ENCODE measurements around the gene LNPK. TPM values are rescaled to one million over a fixed set of nuclear protein-coding genes. Genes with fewer than 3 reads are reported as not detected.
"Not testable (repeated sequence)": the region's sequence is repeated elsewhere in the genome, so short reads cannot be mapped to it uniquely, and the experiment has no call there.

The LNPK gene
- total RNA-seq, 1 experiment from 2014 or later: 58.7 TPM

DNA sequence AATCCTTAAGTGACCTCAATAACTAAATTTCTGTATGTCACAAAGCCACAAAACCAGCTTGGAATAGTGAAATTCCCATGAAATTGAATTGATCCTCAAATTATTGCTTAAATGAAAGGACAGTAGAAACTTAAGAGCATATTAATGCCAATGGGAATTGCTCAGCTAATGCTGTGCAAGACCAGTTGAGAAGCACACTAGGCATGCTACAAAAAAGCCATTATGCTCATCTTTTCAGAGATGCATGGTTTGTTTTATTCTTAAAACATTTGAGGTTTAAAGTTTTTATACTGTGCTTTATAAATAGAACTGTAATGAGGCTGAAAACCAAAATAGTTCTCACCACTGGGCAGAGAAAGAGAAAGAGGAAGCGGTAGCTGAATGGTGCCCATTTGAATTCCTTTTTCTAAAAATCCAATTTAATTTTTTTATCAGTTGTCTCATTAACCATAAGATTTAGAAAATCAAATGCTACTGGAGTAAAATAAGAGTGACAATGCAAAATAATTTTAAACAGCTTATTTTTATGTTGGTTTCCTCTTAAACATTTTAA, 98.6 kb downstream of the LNPK start:
- no peak for DNase-seq (ENCODE audit: low spot score)

DNA sequence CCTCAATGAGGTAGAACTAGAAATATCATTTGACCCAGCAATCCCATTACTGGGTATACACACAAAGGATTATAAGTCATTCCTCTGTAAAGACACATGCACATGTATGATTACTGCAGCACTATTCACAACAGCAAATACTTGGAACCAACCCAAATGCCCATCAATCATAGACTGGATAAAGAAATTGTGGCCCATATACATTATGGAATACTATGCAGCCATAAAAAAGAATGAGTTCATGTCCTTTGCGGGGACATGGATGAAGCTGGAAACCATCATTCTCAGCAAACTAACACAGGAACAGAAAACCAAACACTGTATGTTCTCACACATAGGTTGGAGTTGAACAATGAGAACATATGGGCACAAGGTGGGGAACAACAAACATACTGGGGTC, 106.1 kb downstream of the LNPK start:
- not testable (repeated sequence) for DNase-seq (ENCODE audit: low spot score)

DNA sequence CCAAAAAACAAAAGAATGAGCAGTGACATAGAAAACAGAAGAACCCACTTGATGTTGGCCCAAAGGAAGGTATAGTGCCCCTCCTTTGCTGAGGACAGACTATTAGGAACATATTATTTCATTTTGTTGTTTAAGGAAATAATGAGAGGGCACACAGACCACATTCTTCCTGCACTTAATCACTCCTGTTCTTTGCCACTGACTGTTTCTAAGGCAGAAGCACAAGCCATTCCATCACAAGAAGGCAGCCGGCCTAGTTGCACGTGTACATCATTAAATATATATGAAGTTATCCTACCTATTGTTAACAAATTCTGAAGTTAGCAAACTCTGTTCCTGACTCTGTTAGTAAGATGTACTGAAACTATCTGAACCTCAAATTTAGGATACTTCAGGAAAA, 110.0 kb downstream of the LNPK start:
- no peak for DNase-seq (ENCODE audit: low spot score)

DNA sequence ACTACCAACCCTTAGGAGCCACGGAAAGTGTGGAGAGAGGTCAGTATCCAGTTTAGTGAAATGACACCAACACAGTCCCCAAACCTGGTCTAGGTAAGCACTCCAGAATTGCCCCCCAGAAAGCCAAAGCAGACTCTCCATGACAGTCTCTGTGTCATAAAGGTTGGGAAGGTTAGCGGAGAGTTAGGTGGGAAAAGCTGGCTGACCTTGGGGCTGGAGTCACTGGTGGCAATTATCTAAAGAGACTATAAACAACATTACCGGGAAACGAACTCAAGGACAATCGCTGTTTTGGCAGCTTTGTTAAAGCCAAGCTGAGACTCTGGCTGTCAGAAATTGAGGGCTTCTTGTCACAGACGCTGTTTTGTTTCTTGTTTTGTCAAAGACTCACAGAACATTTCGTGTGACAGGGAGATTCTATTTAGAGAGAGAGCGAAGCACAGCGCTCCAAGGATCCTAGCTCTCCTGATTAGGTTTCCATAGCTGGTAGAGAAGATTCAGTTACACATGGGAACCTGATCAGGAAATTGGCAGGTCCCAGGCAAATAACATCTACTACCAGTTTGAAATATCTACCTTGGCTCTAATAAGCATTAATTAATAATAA, 111.3 kb downstream of the LNPK start:
- no peak for DNase-seq (ENCODE audit: low spot score)

DNA sequence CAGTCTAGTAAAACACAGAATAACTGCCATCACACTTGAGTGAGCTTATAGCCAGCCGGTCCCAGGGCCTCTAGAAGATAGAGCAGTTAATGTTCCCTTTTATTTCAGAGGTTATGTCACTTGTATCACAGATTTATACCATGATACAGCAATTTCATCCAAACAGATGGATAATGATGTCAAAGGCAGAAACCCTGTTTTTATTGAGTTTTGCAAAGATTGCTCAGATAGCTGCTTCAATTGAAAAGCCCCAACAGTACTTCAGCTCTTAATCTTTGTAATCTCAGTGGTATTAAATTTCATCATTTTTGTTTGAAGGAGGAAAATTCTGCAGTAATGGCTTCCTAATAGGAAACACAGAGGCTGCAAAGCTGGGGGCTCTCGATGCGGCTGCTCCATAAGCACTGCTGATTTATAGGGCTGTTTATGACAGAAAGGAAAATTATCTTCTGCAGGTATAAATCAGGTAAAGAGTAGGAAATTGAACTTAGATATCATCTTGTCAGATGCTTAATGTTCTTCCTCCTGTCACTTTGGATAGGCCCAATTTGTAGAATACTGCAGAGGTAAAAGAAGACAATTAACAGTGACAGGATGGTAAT, 112.3 kb downstream of the LNPK start:
- no peak for DNase-seq (ENCODE audit: low spot score)

DNA sequence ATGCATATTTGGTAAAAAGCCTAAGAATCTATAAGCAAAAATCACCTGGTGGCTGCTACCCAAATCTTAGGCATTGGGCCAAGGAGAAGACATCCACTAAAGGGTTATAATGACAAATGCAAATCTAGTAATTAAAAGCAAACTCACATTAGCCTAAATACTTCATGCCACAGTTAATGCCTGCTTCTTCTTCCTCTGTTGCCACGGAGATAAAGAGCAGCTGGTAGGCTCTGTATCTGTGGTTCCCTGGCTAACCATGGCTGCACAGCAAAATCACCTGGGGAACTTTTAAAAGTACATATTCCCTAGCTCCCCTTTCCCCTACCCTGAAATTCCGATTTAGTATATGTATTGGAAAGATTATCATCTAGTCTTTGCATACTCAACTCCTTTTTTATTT, 114.3 kb downstream of the LNPK start:
- no peak for DNase-seq (ENCODE audit: low spot score)

DNA sequence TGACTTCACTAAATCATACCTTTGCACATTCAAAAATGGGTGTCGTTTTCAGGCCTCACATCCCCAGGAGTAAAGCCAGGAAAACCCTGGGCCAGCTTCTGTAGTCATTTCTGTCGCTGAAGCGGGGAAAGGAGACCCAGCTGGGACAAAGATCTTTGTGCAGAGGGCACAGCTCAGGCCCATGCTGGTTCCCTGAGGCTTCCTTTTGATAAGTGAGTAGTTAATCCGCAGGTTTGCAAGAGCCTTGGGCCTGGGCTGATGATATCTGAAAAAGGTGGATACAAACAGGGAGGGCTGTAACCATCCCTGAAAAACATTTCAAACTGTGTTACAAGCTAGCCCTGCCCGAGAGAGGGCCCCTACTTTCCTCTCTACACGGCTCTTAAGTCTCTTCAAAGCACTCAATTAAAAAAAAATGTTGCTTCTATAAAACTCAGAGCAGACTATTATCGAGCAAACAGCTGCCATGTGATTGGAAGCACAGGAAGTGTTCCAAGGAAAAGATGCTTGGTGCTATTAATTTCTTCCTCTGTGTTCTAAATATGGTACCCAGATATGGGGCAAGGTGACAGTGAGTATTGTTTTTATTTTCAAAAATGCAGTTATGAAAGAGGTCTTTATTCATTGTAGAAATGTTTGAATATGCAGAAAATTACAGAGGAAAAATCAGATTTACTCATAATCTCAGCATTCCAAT, 117.2 kb downstream of the LNPK start:
- DNase-seq (ENCODE audit: low spot score): no peak

DNA sequence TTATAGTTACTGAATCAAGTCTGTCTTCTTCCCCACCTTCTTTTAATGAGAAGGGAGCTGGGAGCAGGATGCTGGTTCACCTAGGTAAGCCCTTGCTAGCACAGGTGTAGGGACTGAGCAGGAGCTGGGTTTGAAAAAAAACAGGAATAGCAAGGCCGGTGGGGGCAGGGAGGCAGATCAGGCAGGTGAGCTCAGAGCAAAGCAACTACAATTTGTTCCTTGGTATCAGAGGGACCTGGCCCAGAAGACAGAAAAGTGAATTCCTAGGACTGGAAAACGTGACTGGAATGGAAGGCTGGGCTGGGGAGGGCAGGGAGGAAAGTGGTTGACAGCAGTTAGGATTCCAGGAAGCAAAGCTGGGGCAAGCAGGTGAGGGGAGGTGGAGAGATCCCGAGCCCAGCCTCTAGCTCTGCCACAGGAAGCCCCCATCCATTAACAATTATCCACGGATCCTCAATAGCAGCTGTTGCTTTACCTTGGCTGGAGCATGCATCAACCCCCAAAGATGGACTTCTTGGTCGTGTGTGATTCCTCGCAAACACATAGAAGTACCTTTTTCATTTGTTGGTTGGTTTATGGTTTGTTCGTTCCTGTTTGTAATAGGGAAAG, 118.4 kb downstream of the LNPK start:
- no peak for DNase-seq (ENCODE audit: low spot score)

DNA sequence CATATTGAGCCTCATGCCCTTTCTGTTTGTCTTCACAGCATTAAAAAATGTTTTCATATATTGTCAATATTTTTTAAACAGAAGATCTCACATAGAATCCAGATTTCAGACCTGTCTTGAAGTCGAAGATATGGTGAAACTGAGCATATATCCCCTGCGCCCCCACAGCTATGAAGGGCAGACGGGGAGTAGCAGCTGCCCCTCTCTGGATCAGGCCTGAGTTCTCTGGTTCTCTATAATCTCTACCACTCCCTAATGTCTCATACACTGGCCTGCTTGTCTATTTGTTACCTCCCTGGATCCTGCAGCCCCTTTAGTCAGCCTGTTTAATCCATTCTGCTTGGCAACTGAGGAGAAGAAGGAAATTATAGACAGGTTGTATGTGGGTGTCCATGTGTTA, 122.4 kb downstream of the LNPK start:
- DNase-seq (ENCODE audit: low spot score): no peak

DNA sequence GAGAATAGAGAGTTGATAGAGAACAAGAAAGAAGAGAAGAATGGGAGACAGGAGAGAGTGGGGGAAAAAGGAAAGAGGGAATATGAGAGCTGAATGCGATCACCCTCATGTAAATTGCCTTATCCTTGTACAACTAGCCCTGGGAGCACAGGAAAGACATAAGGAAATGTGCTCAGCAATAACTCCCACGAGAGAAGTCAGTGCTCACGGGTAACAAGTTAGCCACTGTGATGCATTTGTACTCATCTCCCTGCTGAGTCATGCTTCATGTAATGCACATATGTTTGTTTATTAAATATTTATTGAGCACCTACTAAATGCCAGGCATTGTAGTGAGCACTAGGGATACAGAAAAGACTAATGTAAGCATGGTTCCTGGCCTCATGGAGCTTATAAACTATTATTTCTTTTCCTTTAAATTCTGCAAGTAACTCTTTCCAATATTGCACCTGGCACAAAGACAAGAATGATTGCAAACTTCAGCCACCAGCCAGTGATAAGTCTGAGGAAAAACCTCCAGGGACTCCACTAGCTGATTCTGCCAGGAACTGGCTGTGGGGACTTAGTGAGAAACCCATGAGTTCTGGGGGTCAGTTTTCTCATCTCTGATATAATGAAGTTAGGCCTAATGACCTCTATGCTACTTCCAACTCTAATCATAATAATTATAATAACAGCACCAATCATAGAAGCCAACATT, 124.1 kb downstream of the LNPK start:
- no peak for DNase-seq (ENCODE audit: low spot score)

DNA sequence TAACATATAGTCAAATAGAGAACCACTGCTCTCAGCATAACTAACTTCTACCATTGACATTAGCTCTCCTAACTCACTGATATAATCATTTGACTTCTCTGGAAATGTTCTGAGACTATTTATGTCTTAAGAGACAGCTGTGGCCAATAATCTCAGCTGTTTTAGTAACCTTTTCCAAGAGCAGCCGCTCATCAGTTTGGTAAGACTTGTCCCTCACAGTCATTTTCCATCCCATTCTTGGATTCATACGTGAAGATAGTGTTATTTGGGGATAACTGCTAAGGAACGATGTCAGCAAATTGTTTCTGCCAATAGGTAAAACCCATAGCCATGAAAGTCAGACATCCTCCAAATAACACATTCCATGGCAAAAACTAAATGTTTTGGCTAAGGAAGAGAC, 127.8 kb downstream of the LNPK start:
- DNase-seq (ENCODE audit: low spot score): no peak

Other genes starting within 250 kb of the LNPK start
- gene EVX2, start 81.7 kb upstream of the LNPK start, total RNA-seq (2014; rRNA removed; shearing (Covaris generic)): not detected in 2 replicates
- 4.2 and 5.2 TPM in 2 replicates for gene HOXD13, start 90.5 kb upstream of the LNPK start, total RNA-seq (2014; rRNA removed; shearing (Covaris generic))
- gene HOXD12, start 97.5 kb upstream of the LNPK start, total RNA-seq (2014; rRNA removed; shearing (Covaris generic)): not detected in 2 replicates
- 17.3 and 23.9 TPM in 2 replicates for gene HOXD11, start 105.0 kb upstream of the LNPK start, total RNA-seq (2014; rRNA removed; shearing (Covaris generic))
- gene HOXD10, start 114.5 kb upstream of the LNPK start, total RNA-seq (2014; rRNA removed; shearing (Covaris generic)): 18.1 and 21.7 TPM in 2 replicates
- gene HOXD9, start 120.5 kb upstream of the LNPK start, total RNA-seq (2014; rRNA removed; shearing (Covaris generic)): 2.8 and 3.6 TPM in 2 replicates
- 11.6 and 20.4 TPM in 2 replicates for gene HOXD8, start 127.4 kb upstream of the LNPK start, total RNA-seq (2014; rRNA removed; shearing (Covaris generic))
- 0.77 and 3.9 TPM in 2 replicates for gene HOXD4, start 149.3 kb upstream of the LNPK start, total RNA-seq (2014; rRNA removed; shearing (Covaris generic))
- 1.0 TPM in 2 replicates for gene HOXD3, start 155.0 kb upstream of the LNPK start, total RNA-seq (2014; rRNA removed; shearing (Covaris generic))
- 0.34 TPM in 1 of 2 replicates, not detected in the other for gene HOXD1, start 186.4 kb upstream of the LNPK start, total RNA-seq (2014; rRNA removed; shearing (Covaris generic))